Ectodermal cell (in vitro differentiated cells): ENCODE measurements around the gene WNT8B.
A peak's percentile ranks its signal among the peaks of the same experiment; 100 is the strongest.

ENCODE experiments used
- H3K27ac ChIP-seq: 2 replicates; pipeline ENCODE4 v1.7.0; 2013; ENCODE audit warnings: mild to moderate bottlenecking, low read depth, low read length; ENCODE audit not compliant: insufficient read depth, poor library complexity, severe bottlenecking
- H3K27me3 ChIP-seq: 2 replicates; pipeline ENCODE4 v1.7.0; 2013; ENCODE audit warnings: mild to moderate bottlenecking, low read length; ENCODE audit not compliant: insufficient read depth, control insufficient read depth, poor library complexity, severe bottlenecking
- H3K36me3 ChIP-seq: one replicate; pipeline ENCODE4 v1.7.0; 2013; ENCODE audit warnings: low read length; ENCODE audit not compliant: control insufficient read depth, insufficient read depth
- H3K4me1 ChIP-seq: one replicate; pipeline ENCODE4 v1.7.0; 2013; ENCODE audit warnings: low read length; ENCODE audit not compliant: control insufficient read depth, insufficient read depth
- H3K4me3 ChIP-seq: 2 replicates; pipeline ENCODE4 v1.7.0; 2013; ENCODE audit warnings: low read depth, low read length, control low read depth; ENCODE audit not compliant: insufficient read depth
- H3K9me3 ChIP-seq: 2 replicates; pipeline ENCODE4 v1.7.0; 2013; ENCODE audit warnings: mild to moderate bottlenecking, low read length, moderate library complexity; ENCODE audit not compliant: control insufficient read depth
- WGBS, 2 experiments: methylation state at CpG; one replicate each; pipeline ENCODE4 v1.1.7; 2013; ENCODE audit warnings: missing lambda C conversion rate in 2 of 2; 5-methylcytosine and 5-hydroxymethylcytosine counted together

The WNT8B gene

GRCh38 chr10:100515612-100516011 is 52.8 kb downstream of the WNT8B start:
- H3K36me3 ChIP-seq = no peaks in the 10 kb centered on the region
- no peaks in the 10 kb centered on the region for H3K9me3 ChIP-seq
- no peak overlapping the region for H3K4me3 ChIP-seq
- WGBS, 2 experiments = 83 to 90% methylated on average over 3 of the region's 3 CpGs
- no peak overlapping the region for H3K27ac ChIP-seq
- no peaks in the 10 kb centered on the region for H3K4me1 ChIP-seq
- peaks cover 31% of the 10 kb centered on the region for H3K27me3 ChIP-seq

DNA sequence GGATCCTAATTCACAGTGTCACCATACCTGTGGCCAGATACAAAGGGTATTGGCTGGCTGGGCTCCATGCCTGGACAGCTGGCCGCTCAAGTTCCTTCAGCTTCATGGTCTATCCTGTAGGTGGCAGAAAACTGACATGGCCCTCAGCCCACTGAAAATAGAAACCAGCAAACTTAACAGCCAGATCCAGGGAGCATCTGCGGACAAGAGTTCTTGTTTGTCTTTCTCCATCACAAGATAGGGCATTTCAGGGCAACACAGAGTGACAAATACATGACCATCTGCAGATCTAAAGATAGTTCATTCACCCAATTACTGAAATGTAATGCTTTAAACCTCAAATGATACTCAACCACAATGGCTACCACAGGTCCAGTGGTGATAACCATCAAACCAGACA is 54.0 kb downstream of the WNT8B start:
- H3K27ac ChIP-seq = no peak overlapping the region
- no peaks in the 10 kb centered on the region for H3K36me3 ChIP-seq
- peaks cover 42% of the 10 kb centered on the region for H3K27me3 ChIP-seq
- H3K9me3 ChIP-seq = no peaks in the 10 kb centered on the region
- H3K4me3 ChIP-seq = no peak overlapping the region
- H3K4me1 ChIP-seq = no peaks in the 10 kb centered on the region
- 74 to 76% methylated on average over 2 of the region's 2 CpGs for WGBS, 2 experiments

GRCh38 chr10:100518761-100519241 is 56.0 kb downstream of the WNT8B start:
- H3K4me3 ChIP-seq = no peak overlapping the region

DNA sequence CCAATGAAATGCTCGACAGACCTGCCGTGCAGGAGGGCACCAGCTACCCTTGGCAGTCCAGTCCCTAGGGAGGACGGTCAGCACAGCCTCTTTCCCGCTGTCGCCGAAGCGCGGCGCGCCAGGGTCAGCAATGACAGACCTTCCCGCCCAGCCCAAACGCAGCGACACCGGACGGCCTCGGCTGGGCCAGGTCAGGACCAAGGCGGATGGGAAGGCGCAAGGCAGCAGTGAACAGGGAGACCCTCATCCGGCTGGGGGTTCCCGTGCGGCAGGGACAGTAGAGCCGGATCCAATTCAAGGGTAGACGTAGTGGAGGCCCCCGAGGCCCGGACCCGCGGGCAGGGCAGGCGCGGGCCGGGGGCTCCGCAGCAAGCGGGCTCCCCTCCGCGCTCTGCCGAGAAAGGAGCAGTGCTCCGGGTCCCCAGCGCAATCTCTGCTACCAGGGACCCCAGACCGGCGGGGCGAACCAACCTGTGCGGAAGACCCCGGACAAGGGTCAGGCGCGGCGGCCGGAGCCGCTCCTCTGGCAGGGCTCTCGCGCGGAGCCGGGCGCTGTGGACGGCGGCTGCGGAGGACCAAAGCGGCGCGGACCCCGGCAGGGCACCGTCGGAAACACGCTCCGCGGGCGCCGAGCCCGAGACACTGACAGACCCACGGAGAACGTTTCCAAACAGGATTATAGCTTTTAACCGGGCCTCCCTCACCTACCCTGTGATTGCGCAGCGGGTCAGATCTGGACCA is 56.7 kb downstream of the WNT8B start, which contains the start of gene SEC31B:
SEC31B (minus strand) TSS at position 551 of the 741 bp plus-strand sequence. CDS start 2,909 bp downstream, outside the sequence.
- peaks cover 7% of the 10 kb centered on the region for H3K36me3 ChIP-seq
- no peak within 1 kb of the TSS for H3K27ac ChIP-seq
- 2% methylated on average over 72 of the region's 72 CpGs for whole genome bisulfite sequencing, 2 experiments
- peaks cover 48% of the 10 kb centered on the region for H3K27me3 ChIP-seq
- H3K9me3 ChIP-seq = no peaks in the 10 kb centered on the region
- H3K4me3 ChIP-seq = peak within 1 kb of the TSS; percentile 46
- H3K4me1 ChIP-seq = no peaks in the 10 kb centered on the region

More at GRCh38 chr10:100518761-100519241, 56.0 kb downstream of the WNT8B start:
- peaks cover under 1% of the 10 kb centered on the region for H3K36me3 ChIP-seq
- H3K4me1 ChIP-seq = no peaks in the 10 kb centered on the region
- H3K9me3 ChIP-seq = no peaks in the 10 kb centered on the region
- H3K27me3 ChIP-seq = peaks cover 48% of the 10 kb centered on the region
- H3K27ac ChIP-seq = no peak overlapping the region
- WGBS, 2 experiments = 14 to 19% methylated on average over 7 of the region's 7 CpGs

- no peaks in the 10 kb centered on the region for H3K9me3 ChIP-seq
- no peak overlapping the region for H3K27ac ChIP-seq
- no peak overlapping the region for H3K4me3 ChIP-seq
- H3K36me3 ChIP-seq = peaks cover 15% of the 10 kb centered on the region
- peaks cover 48% of the 10 kb centered on the region for H3K27me3 ChIP-seq
- no peaks in the 10 kb centered on the region for H3K4me1 ChIP-seq
- 91 to 92% methylated on average over 3 of the region's 3 CpGs for WGBS, 2 experiments
These were observed 58.0 kb downstream of the WNT8B start for GRCh38 chr10:100520811-100521210.

GRCh38 chr10:100522107-100522801 is 59.4 kb downstream of the WNT8B start:
- no peaks in the 10 kb centered on the region for H3K9me3 ChIP-seq
- no peak overlapping the region for H3K27ac ChIP-seq
- H3K36me3 ChIP-seq = peaks cover 27% of the 10 kb centered on the region
- no peaks in the 10 kb centered on the region for H3K4me1 ChIP-seq
- peaks cover 48% of the 10 kb centered on the region for H3K27me3 ChIP-seq
- H3K4me3 ChIP-seq = no peak overlapping the region
- WGBS, 2 experiments = 94 to 95% methylated on average over 4 to 5 of the region's 5 CpGs

DNA sequence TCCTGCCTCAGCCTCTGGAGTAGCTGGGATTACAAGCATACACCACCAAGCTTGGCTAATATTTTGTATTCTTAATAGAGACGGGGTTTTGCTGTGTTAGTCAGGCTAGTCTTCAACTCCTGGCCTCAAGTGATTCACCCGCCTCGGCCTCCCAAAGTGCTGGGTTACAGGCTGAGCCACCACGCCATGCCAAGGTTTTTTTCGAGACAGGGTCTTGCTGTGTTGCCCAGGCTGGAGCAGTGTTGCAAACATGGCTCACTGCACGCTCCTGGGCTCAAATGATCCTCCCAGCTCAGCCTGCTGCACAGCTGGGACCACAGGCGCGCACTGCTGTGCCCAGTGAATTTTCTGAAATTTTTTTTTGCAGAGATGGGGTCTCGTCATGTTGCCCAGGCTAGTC is 60.1 kb downstream of the WNT8B start:
- Histone ChIP-seq H3K4me1 (no peaks in the 10 kb centered on the region), H3K27ac (no peak overlapping the region), H3K9me3 (no peaks in the 10 kb centered on the region), H3K36me3 (peaks cover 27% of the 10 kb centered on the region), H3K4me3 (no peak overlapping the region), H3K27me3 (peaks cover 43% of the 10 kb centered on the region)
- WGBS, 2 experiments = 92 to 95% methylated on average over 9 of the region's 9 CpGs

- H3K4me1 ChIP-seq = peaks cover 6% of the 10 kb centered on the region
- peaks cover 27% of the 10 kb centered on the region for H3K36me3 ChIP-seq
- H3K27me3 ChIP-seq = peaks cover 31% of the 10 kb centered on the region
- H3K9me3 ChIP-seq = no peaks in the 10 kb centered on the region
- H3K27ac ChIP-seq = no peak overlapping the region
- 95 to 96% methylated on average over 6 of the region's 6 CpGs for WGBS, 2 experiments
- no peak overlapping the region for H3K4me3 ChIP-seq
These were observed 61.4 kb downstream of the WNT8B start for GRCh38 chr10:100524206-100524605.

DNA sequence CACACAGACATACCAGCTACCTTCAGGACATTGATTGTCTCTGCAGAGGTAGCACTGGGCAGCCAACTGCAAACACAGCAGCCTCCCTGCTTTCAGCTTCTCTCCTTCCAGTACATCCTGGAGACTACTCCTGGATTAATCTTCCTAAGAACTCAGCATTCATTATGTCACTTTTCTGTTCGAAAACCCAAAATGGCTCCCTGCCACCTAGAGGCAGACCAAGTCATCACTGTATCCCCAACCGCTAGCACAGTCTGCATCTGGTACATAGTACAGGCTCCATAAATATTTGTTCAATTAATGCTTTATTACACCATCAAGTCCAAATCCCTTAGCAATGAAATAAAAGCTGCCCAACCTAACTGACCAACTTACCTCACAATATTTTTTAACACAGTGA is 61.8 kb downstream of the WNT8B start:
- Histone ChIP-seq H3K4me3 (no peak overlapping the region), H3K27ac (no peak overlapping the region), H3K27me3 (peaks cover 26% of the 10 kb centered on the region), H3K9me3 (no peaks in the 10 kb centered on the region), H3K4me1 (peaks cover 6% of the 10 kb centered on the region), H3K36me3 (peaks cover 27% of the 10 kb centered on the region)
- WGBS, 2 experiments = 85 to 89% methylated on average over 2 of the region's 2 CpGs

DNA sequence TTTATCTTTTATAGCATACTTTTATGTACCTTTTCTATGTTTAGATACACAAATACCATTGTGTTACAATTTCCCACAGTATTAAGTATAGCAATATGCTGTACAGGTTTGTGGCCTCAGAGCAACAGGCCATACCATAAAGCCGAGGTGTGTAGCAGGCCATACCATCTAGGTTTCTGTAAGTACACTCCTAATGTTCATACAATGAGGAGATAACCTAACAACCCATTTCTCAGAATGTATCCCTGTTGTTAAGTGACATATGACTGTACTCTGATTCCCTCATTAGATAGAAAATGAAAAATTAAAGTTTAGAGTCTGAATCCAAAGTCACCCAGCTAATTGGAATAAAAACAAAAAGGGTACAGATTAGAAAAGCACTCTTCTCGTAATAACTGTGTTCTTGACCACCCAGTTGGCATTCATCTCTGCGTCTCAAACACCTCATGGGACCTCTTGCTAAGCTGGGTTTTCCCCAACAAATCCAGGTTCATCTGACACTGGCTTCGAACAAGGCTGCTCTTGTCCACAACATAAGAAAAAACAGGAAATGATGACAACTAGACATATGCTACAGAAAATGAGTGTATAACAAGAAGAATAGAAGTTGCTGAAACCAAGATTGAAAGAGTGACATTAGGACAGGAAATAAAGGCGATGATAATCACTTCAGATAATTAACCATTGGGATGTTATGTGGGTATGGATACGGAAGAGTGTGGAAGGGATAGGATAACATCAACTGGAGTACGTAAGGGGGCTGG is 65.5 kb downstream of the WNT8B start:
- 93 to 94% methylated on average over 7 of the region's 7 CpGs for WGBS, 2 experiments
- H3K4me3 ChIP-seq = peak overlapping the region; percentile 76

More for the DNA sequence above, 65.5 kb downstream of the WNT8B start:
- Histone ChIP-seq H3K36me3 (peaks cover 27% of the 10 kb centered on the region), H3K27me3 (no peaks in the 10 kb centered on the region), H3K27ac (no peak overlapping the region), H3K9me3 (no peaks in the 10 kb centered on the region), H3K4me1 (peaks cover 6% of the 10 kb centered on the region)
